ENCODE results near the gene MIS18BP1.
"Not testable (repeated sequence)": the region's sequence is repeated elsewhere in the genome, so short reads cannot be mapped to it uniquely, and the experiment has no call there.

The MIS18BP1 gene

DNA sequence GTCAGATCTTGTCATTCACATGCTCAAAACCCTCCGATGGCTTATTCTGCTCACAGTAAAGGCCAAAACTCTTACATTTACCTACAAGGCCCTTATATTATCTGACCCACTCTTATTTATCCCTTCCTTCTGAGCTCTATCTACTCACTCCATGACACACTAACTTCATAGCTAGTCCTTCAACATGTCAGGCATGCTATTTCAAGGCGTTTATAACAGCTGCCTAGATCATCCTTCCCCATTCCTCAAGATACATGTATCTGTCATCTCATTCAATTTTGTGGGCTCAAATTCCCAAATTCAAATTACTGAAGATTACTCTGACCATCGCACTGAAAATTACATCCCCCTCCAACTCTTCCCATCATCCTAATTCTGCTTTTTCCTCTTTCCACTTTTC lies 6.9 kb downstream of the MIS18BP1 start:
- ATAC-seq: no peak
- DNase-seq: no peak

DNA sequence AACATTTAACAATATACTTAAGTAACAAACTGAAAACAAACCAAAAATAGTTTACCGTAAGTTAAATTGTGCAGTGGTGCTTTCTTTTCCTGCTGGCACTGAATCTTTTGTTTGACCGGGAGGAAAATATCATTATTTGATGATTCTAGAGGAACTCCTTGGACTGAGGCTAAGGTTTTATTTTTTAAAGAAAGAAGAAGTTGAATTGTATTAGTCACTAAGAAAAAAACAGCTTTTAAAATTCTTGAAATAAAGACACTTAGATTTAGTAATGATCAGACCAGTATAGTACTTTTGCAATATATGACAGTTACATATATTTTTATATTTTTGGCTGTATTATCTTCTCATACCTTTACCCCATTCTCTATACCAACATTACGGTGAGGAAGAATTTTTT lies 10.3 kb downstream of the MIS18BP1 start:
- no peak for DNase-seq
- ATAC-seq: no peak

DNA sequence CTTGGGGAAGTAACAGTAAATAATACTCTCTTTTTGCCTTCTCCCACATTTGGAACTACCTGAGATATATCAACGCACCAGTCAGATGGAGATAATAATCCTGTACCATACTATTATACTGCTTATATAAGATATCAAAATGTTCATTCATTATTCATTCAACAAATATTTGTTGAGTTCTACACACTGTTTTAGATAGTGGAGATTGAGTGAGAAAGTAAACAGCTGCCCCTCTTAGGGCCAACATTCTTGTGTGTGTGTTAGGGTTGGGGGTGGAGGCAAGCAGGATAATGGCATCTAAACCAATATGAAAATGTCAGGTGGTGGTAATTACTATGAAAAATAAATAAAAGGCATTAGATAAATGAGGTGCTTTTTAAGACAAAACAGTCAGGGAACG lies 14.0 kb downstream of the MIS18BP1 start:
- ATAC-seq: no peak
- DNase-seq: no peak

DNA sequence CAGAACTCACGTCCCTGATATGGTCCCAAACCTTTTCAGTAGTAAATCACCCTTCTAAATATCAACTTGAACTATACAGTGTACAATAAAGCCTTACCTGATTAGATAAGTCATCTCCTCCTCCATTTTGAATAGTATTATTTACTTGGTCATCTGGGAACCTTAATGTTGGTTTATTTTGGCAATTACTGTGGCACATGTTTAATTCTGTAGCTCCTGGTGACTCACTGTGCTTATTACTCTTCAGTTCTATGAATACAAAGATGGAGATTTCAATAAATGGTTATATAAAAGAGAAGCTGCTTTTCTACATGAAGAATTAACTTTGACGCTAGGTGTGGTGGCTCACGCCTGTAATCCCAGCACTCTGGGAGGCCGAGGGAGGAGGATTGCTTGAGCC lies 25.4 kb downstream of the MIS18BP1 start:
- no peak for ATAC-seq
- DNase-seq: no peak

GRCh38 chr14:45222485-45223262 lies 30.3 kb downstream of the MIS18BP1 start:
- no peak for DNase-seq
- no peak for ATAC-seq

GRCh38 chr14:45214341-45214740 lies 38.7 kb downstream of the MIS18BP1 start:
- not testable (repeated sequence) for ATAC-seq, DNase-seq

GRCh38 chr14:45213716-45214115 lies 39.3 kb downstream of the MIS18BP1 start:
- ATAC-seq, DNase-seq: not testable (repeated sequence)

- ATAC-seq: no peak
- no peak for DNase-seq
Measured at GRCh38 chr14:45212231-45212630, 40.8 kb downstream of the MIS18BP1 start.

DNA sequence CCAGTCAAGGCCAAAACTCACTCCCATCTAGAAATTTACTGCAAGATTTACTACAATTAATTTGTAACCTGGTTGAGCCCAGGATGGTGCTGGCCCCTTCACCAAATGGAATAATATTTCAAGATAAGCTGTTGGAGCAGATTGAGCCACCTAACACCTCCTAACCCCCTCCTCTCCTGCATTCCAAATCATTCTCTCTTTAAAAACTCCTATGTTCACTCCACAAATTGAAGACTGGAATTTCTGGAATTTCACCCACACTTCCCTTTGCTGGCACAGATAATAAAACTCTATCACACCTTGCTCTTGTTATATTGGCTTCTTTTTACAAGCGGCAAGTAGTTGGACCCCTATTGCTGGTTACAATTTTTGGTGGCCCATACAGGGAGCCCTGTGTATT lies 41.7 kb downstream of the MIS18BP1 start:
- no peak for DNase-seq
- ATAC-seq: no peak

DNA sequence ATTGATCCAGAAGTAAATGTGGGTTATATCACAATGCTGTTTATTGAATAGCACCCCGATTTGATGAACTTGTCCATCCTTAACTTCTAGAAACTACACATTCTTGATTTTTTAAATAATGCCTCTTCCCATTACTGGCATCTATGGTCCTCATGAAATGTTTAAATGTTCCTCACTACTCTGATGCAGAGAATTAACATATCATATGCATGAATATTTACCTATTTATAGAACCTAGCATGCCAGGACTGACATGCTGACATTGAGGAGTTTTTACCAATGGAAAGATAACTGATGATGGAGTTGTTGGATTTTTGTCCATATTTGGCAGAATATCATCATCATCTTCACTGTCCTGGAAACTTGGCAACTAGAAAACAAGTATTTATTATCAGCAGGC lies 42.8 kb downstream of the MIS18BP1 start:
- ATAC-seq (no peak), DNase-seq (no peak)

GRCh38 chr14:45204241-45204640 lies 48.8 kb downstream of the MIS18BP1 start:
- DNase-seq: no peak
- no peak for ATAC-seq

GRCh38 chr14:45201905-45202304 lies 51.1 kb downstream of the MIS18BP1 start:
- peak; percentile 61 for ATAC-seq
- peak; percentile 7 for DNase-seq

DNA sequence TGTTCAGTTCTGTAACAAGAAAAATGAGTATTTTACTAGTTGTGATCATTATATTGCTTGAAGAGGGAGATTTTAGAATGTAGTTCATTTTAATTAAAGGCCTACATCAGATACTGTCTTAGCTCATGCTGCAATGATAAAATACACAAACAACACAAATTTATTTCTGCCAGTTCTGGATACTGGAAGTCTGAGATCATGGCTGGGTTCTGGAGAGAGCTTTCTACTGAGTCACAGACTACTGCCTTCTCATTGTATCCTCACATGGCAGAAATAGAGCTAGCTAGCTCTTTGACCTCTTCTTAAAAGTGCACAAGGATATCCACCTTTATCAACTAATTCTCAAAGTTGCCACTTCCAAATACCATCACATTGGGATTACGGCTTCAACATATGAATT lies 53.8 kb downstream of the MIS18BP1 start:
- ATAC-seq (no peak), DNase-seq (no peak)

DNA sequence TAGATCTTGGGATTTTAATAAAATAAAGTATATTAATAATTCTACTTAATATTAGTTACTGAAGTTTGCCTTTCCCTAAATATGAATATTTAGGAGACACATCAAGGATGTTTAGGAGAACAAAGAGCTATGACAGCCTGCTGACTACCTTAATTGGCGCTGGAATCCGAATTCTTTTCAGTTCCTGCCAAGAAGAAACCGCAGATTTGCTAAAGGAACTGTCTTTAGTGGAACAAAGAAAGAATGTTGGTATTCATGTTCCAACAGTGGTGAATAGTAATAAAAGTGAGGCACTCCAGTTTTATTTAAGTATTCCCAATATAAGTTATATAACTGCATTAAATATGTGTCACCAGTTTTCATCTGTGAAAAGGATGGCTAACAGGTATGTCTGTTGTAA lies 54.5 kb downstream of the MIS18BP1 start:
- ATAC-seq: no peak
- DNase-seq: no peak

DNA sequence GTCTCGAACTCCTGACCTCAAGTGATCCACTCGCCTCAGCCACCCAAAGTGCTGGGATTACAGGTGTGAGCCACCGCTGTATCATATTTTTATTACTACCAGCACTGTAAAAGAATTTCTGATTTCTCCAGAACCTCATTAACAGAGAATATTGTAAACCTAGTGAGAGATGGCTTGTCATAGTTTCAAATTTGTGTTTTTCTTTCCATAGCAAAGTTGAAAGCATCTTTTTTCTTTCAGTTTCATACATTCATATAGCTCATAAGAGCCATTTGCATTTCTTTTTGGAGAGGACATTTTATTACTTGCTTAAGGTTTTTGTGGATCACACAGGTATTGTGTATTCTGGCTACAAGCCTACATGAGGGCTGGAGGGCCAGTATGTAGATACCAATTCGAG lies 58.0 kb downstream of the MIS18BP1 start:
- no peak for DNase-seq
- no peak for ATAC-seq

- no peak for ATAC-seq
- no peak for DNase-seq
Measured at GRCh38 chr14:45185100-45185814, 67.7 kb downstream of the MIS18BP1 start.

DNA sequence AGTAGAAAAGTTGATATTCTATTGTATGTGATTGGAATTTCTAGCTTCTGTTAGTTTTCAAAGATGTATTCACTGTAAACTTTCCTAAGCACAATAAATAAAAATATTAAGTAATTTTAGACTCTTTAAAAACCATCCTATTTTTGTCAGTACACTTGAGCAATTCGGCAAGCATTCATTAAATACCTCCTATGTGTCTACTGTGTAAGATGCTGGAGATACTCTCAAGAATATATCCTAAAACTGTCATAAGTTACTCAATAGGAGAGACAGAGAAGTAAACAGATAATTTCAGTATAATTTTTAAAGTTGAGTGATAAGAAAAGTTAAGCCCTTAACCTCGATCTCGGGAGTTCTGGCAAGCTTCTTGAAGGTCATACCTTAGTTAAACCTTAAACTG lies 71.2 kb downstream of the MIS18BP1 start:
- no peak for DNase-seq

DNA sequence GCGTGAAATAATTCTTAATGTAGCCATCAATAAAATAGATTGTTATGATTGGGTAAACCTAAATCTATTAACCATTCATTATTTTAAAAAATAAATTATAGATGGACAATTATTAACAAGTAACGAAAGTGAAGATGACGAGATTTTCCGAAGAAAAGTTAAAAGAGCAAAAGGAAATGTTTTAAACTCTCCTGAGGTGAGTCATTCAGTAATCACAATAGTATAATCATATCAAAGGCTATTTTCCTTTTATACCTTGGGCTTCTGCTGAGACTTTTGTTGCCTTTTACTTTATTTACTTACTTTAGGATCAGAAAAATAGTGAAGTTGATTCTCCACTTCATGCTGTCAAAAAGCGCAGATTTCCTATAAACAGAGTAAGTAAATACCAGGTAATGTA lies 71.7 kb downstream of the MIS18BP1 start:
- no peak for DNase-seq
- ATAC-seq: no peak

More for the DNA sequence above, 71.2 kb downstream of the MIS18BP1 start:
- ATAC-seq: no peak

GRCh38 chr14:45177076-45177475 lies 75.9 kb downstream of the MIS18BP1 start:
- DNase-seq (no peak), ATAC-seq (no peak)

GRCh38 chr14:45169906-45170305 lies 83.1 kb downstream of the MIS18BP1 start:
- ATAC-seq: no peak
- no peak for DNase-seq

DNA sequence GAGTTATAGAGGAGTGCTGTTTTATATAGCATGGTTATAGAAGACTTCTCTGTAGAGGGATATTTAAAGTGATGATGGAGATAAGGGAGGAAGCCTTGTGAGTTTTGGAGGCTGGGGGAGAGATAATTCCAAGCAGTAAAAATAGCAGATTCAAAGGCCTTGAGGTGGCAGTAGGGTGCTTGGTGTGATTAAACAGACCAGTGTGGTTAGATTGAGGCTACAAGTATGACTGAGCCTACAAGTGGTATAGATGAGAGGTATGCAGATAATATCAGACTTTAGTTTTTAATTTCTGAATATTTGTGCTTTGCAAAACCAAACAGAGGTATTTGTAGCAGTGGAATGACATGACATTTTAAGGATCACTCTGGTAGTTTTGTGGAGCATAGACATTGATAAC lies 96.9 kb downstream of the MIS18BP1 start:
- ATAC-seq: peak; percentile 77
- no peak for DNase-seq
